ENCODE results near the gene POLR2B. TPM values are rescaled to one million over a fixed set of nuclear protein-coding genes. Genes with fewer than 3 reads are reported as not detected.

POLR2B gene
- total RNA-seq, 1 donor from 2014 or later = 118 TPM

DNA sequence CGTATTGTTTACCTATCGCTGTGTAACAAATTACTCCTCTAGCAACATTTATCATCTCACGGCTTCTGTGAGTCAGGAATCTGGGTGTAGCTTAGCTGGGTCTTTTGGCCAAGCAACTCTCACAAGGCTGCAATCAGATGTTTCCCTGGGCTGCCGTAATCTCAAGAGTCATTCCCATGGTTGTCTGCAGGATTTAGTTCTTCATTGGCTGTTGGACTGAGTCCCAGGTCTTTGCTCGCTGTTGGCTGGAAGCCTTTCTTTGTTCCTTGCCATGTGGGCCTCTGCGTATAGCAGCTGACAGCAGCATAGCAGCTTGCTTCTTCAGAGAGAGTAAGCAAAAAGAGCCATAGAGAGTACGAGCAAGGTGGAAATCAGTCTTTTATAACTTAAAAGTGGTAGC, 16.8 kb downstream of the POLR2B start:
- CTCF ChIA-PET = no interaction called here
- TF ChIP-seq, protein P1, sequence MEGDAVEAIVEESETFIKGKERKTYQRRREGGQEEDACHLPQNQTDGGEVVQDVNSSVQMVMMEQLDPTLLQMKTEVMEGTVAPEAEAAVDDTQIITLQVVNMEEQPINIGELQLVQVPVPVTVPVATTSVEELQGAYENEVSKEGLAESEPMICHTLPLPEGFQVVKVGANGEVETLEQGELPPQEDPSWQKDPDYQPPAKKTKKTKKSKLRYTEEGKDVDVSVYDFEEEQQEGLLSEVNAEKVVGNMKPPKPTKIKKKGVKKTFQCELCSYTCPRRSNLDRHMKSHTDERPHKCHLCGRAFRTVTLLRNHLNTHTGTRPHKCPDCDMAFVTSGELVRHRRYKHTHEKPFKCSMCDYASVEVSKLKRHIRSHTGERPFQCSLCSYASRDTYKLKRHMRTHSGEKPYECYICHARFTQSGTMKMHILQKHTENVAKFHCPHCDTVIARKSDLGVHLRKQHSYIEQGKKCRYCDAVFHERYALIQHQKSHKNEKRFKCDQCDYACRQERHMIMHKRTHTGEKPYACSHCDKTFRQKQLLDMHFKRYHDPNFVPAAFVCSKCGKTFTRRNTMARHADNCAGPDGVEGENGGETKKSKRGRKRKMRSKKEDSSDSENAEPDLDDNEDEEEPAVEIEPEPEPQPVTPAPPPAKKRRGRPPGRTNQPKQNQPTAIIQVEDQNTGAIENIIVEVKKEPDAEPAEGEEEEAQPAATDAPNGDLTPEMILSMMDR (IDR thresholded peaks at IDR 0.05) = no peak
- Mint-ChIP-seq H3K27ac (no peak overlapping the region), H3K27me3 (no peaks in the 10 kb centered on the region), H3K4me3 (no peak overlapping the region), H3K4me1 (peaks cover 2% of the 10 kb centered on the region), H3K9me3 (no peaks in the 10 kb centered on the region), H3K36me3 (ENCODE audit: low read depth) (peaks cover 84% of the 10 kb centered on the region)
- no peak for DNase-seq
- ATAC-seq (ENCODE audit: low read depth) = no peak
- POLR2A ChIA-PET = no interaction called here
- intact Hi-C loops (cut with micrococcal nuclease) = no loop called here

DNA sequence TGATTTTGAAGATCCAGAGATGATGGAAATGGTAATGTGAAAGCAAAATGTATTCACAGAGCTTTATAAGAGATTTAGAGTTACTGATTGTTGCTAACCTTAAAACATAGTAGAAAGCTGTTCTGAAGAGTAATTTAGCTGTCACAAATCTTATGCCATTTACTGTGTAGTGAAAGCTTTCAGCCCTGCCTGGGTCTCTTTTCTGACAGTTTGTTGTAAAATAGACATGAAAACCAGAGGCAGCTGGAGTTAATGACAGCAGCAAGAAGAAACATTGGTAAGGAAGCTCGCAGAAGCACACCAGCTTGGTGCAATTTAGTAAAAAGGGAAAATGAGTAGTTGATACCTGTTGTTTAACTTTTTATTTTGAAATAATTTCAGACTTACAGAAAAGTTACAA, 21.1 kb downstream of the POLR2B start:
- intact Hi-C loops (cut with micrococcal nuclease) = no loop called here
- H3K4me1 Mint-ChIP-seq = no peaks in the 10 kb centered on the region
- DNase-seq (no peak), ATAC-seq (ENCODE audit: low read depth) (no peak)
- ChIA-PET POLR2A (no interaction called here), CTCF (no interaction called here)
- no peaks in the 10 kb centered on the region for H3K9me3 Mint-ChIP-seq
- no peak overlapping the region for H3K4me3 Mint-ChIP-seq
- H3K36me3 Mint-ChIP-seq (ENCODE audit: low read depth) = peaks cover 80% of the 10 kb centered on the region
- TF ChIP-seq, protein P1 (IDR thresholded peaks at IDR 0.05) = no peak
- H3K27me3 Mint-ChIP-seq = no peaks in the 10 kb centered on the region
- no peak overlapping the region for H3K27ac Mint-ChIP-seq

DNA sequence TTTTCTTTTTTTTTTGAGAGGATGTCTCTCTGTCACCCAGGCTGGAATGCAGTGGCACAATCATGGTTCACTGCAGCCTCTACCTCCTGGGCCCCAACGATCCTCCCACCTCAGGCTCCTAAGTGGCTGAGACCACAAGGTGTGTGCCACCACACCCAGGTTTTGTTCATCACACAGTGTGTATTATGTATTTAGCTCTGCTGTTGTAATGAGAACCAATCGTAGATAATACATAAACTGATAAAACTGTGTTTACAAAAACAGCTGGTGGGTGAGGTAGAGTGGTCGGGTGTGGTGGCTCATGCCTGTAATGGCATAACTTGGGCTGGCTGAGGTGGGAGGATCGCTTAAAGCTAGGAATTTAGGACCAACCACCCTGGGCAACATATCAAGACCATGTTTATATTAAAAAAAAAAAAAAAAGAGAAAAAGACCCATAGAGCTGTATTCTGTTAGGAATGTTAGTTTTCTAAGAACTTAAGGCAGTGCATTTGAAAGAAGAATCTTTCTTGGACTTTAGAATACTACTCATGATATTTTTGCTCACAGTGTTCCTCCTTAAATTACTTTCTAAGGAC, 34.9 kb downstream of the POLR2B start:
- ChIA-PET POLR2A (no interaction called here), CTCF (no interaction called here)
- H3K4me1 Mint-ChIP-seq = no peaks in the 10 kb centered on the region
- H3K9me3 Mint-ChIP-seq = no peaks in the 10 kb centered on the region
- no peak overlapping the region for H3K27ac Mint-ChIP-seq
- H3K27me3 Mint-ChIP-seq = no peaks in the 10 kb centered on the region
- peaks cover 80% of the 10 kb centered on the region for H3K36me3 Mint-ChIP-seq (ENCODE audit: low read depth)
- intact Hi-C loops (cut with micrococcal nuclease) = no loop called here
- DNase-seq (no peak), ATAC-seq (ENCODE audit: low read depth) (no peak)
- no peak overlapping the region for H3K4me3 Mint-ChIP-seq
- TF ChIP-seq, protein P1 (IDR thresholded peaks at IDR 0.05) = no peak

DNA sequence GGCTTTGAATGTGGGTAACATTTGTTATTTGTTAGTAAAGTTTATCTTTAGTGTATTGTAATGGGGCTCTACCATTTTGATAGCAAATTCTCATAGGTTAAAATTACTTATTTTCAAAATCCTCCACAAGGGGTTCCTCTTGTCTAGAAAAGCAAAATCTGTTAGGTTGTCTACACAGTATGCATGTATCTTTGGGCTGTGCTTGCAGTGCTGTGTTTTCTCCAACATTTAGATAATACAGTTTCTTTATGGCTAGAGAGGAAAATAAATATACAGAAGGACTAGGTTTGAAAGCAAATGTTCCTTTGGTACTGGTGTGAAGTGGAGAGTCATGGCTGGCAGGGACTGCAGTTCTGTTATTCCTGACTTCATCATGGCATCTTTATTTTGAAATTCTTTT, 40.3 kb downstream of the POLR2B start:
- Mint-ChIP-seq H3K4me1 (no peaks in the 10 kb centered on the region), H3K36me3 (ENCODE audit: low read depth) (peaks cover 90% of the 10 kb centered on the region), H3K4me3 (no peak overlapping the region), H3K27me3 (no peaks in the 10 kb centered on the region), H3K9me3 (no peaks in the 10 kb centered on the region), H3K27ac (no peak overlapping the region)
- ATAC-seq (ENCODE audit: low read depth) (no peak), DNase-seq (no peak)
- intact Hi-C loops (cut with micrococcal nuclease) = no loop called here
- TF ChIP-seq, protein P1 (IDR thresholded peaks at IDR 0.05) = no peak
- POLR2A ChIA-PET = no interaction called here
- CTCF ChIA-PET = no interaction called here

DNA sequence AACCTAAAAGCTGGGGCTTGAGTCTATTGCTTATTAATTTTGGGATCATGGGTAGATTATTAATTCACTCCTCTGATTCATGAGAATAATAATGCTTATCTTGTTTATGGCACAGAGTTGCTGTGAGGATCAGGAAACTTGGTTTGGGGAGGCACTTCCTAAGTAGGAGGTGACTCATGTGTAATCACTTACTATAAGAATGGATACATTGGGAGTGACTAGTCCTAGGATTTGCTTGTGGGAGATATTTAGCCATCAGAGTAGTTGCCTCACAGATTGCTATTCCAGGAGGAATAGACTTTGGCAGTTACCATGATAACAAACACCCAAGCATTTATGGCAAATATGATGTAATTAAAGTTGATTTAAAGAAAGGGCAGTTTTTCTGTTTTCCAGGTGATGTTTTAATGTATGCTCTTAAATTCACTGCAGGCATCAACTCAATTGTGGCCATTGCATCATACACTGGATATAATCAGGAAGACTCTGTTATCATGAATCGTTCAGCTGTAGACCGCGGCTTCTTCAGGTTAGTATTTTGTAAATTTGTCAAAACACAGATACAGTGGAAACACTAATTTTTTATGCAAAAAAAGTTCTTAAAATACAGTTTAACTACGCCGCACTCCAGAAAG, 41.9 kb downstream of the POLR2B start:
- DNase-seq (no peak), ATAC-seq (ENCODE audit: low read depth) (no peak)
- POLR2A ChIA-PET = no interaction called here
- Mint-ChIP-seq H3K4me1 (no peaks in the 10 kb centered on the region), H3K36me3 (ENCODE audit: low read depth) (peaks cover 93% of the 10 kb centered on the region), H3K27me3 (no peaks in the 10 kb centered on the region), H3K27ac (no peak overlapping the region), H3K4me3 (no peak overlapping the region), H3K9me3 (no peaks in the 10 kb centered on the region)
- TF ChIP-seq, protein P1 (IDR thresholded peaks at IDR 0.05) = no peak
- intact Hi-C loops (cut with micrococcal nuclease) = no loop called here
- CTCF ChIA-PET = no interaction called here

All from activated B cell treated with CpG ODN at 0.5 μM for 24 hours (primary cell).